ENCODE results near the gene GABRD. TPM values are rescaled to one million over a fixed set of nuclear protein-coding genes. Genes with fewer than 3 reads are reported as not detected.

GABRD gene
- total RNA-seq, 1 donor from 2014 or later = 2.5 TPM

DNA sequence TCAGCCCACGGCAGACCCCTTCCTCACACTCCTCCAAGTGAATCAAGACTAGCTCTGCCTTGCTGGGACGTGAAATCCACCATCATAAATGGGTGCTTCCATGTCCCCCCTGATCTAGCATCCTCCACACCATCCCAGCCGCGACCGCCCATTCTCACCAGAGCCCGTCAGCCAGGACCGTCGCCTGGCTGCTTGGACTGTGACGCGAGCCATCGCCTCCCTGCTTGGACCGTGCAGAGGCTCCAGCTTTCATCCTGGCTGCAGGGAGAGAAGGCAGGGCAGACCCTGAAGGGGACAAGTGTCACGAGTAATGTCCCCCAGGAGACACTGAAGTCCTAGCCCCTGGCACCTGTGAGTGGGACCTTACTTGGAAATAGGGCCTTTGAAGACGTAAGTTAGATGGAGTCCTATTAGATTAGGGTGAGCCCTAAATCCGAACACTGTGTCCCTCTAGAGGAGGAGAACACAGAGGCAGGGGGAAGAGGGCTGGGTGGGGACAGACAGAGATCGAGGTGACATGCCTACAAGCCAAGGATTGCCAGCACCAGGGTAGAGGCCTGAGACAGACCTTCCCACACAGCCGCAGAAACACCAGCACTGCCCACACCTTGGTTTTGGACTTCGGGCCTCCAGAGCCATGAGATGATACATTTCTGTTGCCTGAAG, 18.3 kb downstream of the GABRD start:
- no peaks in the 10 kb centered on the region for H3K36me3 Mint-ChIP-seq (ENCODE audit: unreplicated experiment)
- H3K4me1 Mint-ChIP-seq (ENCODE audit: low read depth, unreplicated experiment) = no peaks in the 10 kb centered on the region
- no peak overlapping the region for H3K4me3 Mint-ChIP-seq (ENCODE audit: unreplicated experiment)
- TF ChIP-seq, protein P1, sequence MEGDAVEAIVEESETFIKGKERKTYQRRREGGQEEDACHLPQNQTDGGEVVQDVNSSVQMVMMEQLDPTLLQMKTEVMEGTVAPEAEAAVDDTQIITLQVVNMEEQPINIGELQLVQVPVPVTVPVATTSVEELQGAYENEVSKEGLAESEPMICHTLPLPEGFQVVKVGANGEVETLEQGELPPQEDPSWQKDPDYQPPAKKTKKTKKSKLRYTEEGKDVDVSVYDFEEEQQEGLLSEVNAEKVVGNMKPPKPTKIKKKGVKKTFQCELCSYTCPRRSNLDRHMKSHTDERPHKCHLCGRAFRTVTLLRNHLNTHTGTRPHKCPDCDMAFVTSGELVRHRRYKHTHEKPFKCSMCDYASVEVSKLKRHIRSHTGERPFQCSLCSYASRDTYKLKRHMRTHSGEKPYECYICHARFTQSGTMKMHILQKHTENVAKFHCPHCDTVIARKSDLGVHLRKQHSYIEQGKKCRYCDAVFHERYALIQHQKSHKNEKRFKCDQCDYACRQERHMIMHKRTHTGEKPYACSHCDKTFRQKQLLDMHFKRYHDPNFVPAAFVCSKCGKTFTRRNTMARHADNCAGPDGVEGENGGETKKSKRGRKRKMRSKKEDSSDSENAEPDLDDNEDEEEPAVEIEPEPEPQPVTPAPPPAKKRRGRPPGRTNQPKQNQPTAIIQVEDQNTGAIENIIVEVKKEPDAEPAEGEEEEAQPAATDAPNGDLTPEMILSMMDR (IDR thresholded peaks at IDR 0.05; ENCODE audit: partially characterized antibody, unreplicated experiment) = no peak
- DNase-seq = no peak
- H3K27ac Mint-ChIP-seq (ENCODE audit: unreplicated experiment) = no peak overlapping the region
- H3K9me3 Mint-ChIP-seq (ENCODE audit: unreplicated experiment) = peaks cover 3% of the 10 kb centered on the region
- H3K27me3 Mint-ChIP-seq (ENCODE audit: unreplicated experiment) = peaks cover 1% of the 10 kb centered on the region

DNA sequence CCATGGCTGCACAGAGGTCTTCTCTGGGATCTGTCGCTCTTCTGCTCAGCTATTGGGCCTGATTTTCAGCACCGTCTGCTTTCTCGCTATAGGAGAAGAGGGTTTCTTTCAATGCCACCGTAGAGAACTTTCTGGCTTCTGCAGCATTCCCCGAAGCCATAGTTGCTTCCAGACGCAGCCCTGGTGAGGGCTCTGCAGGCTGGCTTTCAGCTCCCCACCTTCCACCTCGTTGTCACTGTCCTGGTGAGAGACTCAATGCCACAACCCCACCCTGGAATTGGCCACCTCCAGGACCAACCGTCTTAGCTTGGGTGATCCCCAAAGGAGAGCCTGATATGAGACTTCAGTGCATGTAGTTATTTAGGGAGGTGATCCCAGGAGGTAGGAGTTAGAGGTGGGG, 19.1 kb downstream of the GABRD start:
- peaks cover 1% of the 10 kb centered on the region for H3K27me3 Mint-ChIP-seq (ENCODE audit: unreplicated experiment)
- TF ChIP-seq, protein P1 (IDR thresholded peaks at IDR 0.05; ENCODE audit: partially characterized antibody, unreplicated experiment) = no peak
- H3K4me3 Mint-ChIP-seq (ENCODE audit: unreplicated experiment) = no peak overlapping the region
- peaks cover 2% of the 10 kb centered on the region for H3K4me1 Mint-ChIP-seq (ENCODE audit: low read depth, unreplicated experiment)
- peaks cover 3% of the 10 kb centered on the region for H3K9me3 Mint-ChIP-seq (ENCODE audit: unreplicated experiment)
- H3K27ac Mint-ChIP-seq (ENCODE audit: unreplicated experiment) = peak overlapping the region; percentile 33
- H3K36me3 Mint-ChIP-seq (ENCODE audit: unreplicated experiment) = no peaks in the 10 kb centered on the region
- DNase-seq = no peak

DNA sequence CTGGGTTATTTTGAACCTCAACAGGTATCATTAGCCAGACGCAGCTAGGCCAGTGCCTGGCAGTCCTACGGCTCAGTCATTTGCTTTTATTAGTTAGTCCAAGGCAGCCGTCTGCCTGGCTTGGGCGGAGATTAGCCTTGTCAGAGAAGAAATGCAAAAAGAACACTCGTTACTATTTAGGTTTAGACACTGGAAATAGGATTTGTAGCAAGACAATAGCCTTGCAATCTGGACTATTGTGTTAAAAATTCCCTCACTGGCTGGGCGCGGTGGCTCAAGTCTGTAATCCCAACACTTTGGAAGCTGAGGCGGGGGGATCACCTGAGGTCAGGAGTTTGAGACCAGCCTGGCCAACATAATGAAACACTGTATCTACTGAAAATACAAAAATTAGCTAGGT, 20.1 kb downstream of the GABRD start:
- Mint-ChIP-seq H3K27me3 (ENCODE audit: unreplicated experiment) (peaks cover 2% of the 10 kb centered on the region), H3K4me1 (ENCODE audit: low read depth, unreplicated experiment) (peaks cover 5% of the 10 kb centered on the region), H3K36me3 (ENCODE audit: unreplicated experiment) (no peaks in the 10 kb centered on the region), H3K9me3 (ENCODE audit: unreplicated experiment) (peaks cover 1% of the 10 kb centered on the region), H3K27ac (ENCODE audit: unreplicated experiment) (no peak overlapping the region), H3K4me3 (ENCODE audit: unreplicated experiment) (no peak overlapping the region)
- TF ChIP-seq, protein P1 (IDR thresholded peaks at IDR 0.05; ENCODE audit: partially characterized antibody, unreplicated experiment) = no peak
- DNase-seq = no peak

DNA sequence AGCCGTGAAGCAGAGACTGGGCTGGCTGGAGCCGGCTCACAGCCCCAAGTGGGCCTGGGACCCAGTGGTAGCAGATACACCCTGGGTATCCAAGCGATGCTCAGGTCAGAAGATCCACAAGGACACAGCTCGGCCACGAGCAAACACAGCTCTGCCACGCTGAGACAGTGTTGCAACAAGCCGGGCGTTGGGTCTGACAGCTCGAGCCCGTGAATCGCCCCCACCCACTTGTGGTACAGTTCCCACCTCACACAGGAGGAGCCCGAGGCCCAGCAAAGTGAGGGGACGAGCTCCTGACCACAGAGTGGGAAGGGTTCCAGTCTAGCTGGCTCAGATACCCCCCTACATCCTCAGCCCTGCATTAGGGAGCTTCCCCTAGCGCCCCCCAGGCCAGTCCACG, 22.2 kb downstream of the GABRD start:
- H3K9me3 Mint-ChIP-seq (ENCODE audit: unreplicated experiment) = peaks cover 1% of the 10 kb centered on the region
- H3K36me3 Mint-ChIP-seq (ENCODE audit: unreplicated experiment) = no peaks in the 10 kb centered on the region
- TF ChIP-seq, protein P1 (IDR thresholded peaks at IDR 0.05; ENCODE audit: partially characterized antibody, unreplicated experiment) = no peak
- H3K27me3 Mint-ChIP-seq (ENCODE audit: unreplicated experiment) = peaks cover 2% of the 10 kb centered on the region
- no peak overlapping the region for H3K27ac Mint-ChIP-seq (ENCODE audit: unreplicated experiment)
- no peak for DNase-seq
- no peak overlapping the region for H3K4me3 Mint-ChIP-seq (ENCODE audit: unreplicated experiment)
- peaks cover 5% of the 10 kb centered on the region for H3K4me1 Mint-ChIP-seq (ENCODE audit: low read depth, unreplicated experiment)

DNA sequence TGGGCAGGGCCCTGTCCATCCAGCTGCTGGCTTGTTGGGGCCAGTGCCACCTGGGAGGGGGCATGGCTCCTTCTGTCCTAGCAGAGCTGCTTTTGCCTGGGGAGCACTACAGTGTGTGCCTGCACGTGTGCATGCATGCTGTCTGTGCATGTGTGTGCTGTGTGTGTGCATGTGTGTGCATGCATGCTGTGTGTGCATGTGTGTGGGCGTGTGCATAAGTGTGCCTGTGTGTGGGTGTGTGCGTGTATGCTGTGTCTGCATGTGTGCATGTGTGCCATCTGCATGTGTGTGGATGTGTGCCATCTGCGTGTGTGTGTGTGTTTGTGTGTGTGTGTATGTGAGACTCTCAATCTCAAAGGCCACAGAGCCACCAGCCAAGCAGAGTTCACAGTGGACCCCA, 22.7 kb downstream of the GABRD start:
- H3K4me1 Mint-ChIP-seq (ENCODE audit: low read depth, unreplicated experiment) = peaks cover 5% of the 10 kb centered on the region

More for the DNA sequence above, 22.7 kb downstream of the GABRD start:
- no peak for DNase-seq
- Mint-ChIP-seq H3K4me3 (ENCODE audit: unreplicated experiment) (no peak overlapping the region), H3K36me3 (ENCODE audit: unreplicated experiment) (no peaks in the 10 kb centered on the region), H3K9me3 (ENCODE audit: unreplicated experiment) (no peaks in the 10 kb centered on the region), H3K27ac (ENCODE audit: unreplicated experiment) (no peak overlapping the region), H3K27me3 (ENCODE audit: unreplicated experiment) (peaks cover 2% of the 10 kb centered on the region)
- TF ChIP-seq, protein P1 (IDR thresholded peaks at IDR 0.05; ENCODE audit: partially characterized antibody, unreplicated experiment) = no peak

Data from glutamatergic neuron (in vitro differentiated cells).